GM12878 (cell line): Measurements from ENCODE around the gene NFIX. TPM values are rescaled to one million over a fixed set of nuclear protein-coding genes. Genes with fewer than 3 reads are reported as not detected.

ENCODE experiments used
- ATAC-seq: fragments of 200-7000 bp; cut with Tn5 transposase; 3 replicates; pipeline ENCODE4 v1.9.1; 2020; ENCODE audit warnings: mild to moderate bottlenecking, moderate library complexity
- BruUV-seq: library from RNA; stranded (reverse); fragments of 400-500 nt; replicated peaks from 2 replicates; lab custom pipeline; 2021; lab: Mats Ljungman, UMichigan
- CTCF ChIA-PET: fragments of 300-600 bp; sonication (Branson Sonifier 250); formaldehyde crosslinking; extraction: SDS; loops from one replicate; lab custom pipeline; 2021; ENCODE audit warnings: inconsistent platforms; lab: Yijun Ruan, JAX
- POLR2A ChIA-PET: fragments of 350-600 bp; formaldehyde crosslinking; extraction: SDS; loops from one replicate; lab custom pipeline; 2021; ENCODE audit warnings: inconsistent platforms; lab: Charles Lee
- RAD21 ChIA-PET: fragments of 300-600 bp; sonication (Branson Sonifier 250); formaldehyde crosslinking; loops from one replicate; lab custom pipeline; 2023; ENCODE audit warnings: antibody characterized with exemption; ENCODE audit not compliant: unreplicated experiment; lab: Charles Lee
- SMC1A ChIA-PET: fragments of 300-600 bp; sonication (Branson Sonifier 250); formaldehyde crosslinking; loops from one replicate; lab custom pipeline; 2023; ENCODE audit not compliant: unreplicated experiment, uncharacterized antibody; lab: Charles Lee
- DNase-seq: peaks from one replicate; pipeline ENCODE4 v3.0.0-alpha.2; 2011; ENCODE audit warnings: low read depth, low spot score
- FAIRE-seq: peaks from 3 replicates; lab custom pipeline; 2011; peaks lifted over from hg19 to GRCh38; lab: Jason Lieb, UNC
- H2AFZ ChIP-seq: 2 replicates; pipeline ENCODE4 v1.6.0; 2011; ENCODE audit warnings: low read depth, low read length, control low read depth; ENCODE audit not compliant: control insufficient read depth
- H3K27ac ChIP-seq: 2 replicates; pipeline ENCODE4 v1.5.1; 2011; ENCODE audit warnings: control low read depth; ENCODE audit not compliant: control insufficient read depth, insufficient read depth
- H3K27me3 ChIP-seq, 2 experiments: replicated peaks in 1 of 2; 2 replicates each; pipeline versions ENCODE4 v1.6.0 to v1.6.1; 2011; ENCODE audit warnings: low read length in 1 of 2; ENCODE audit not compliant: control insufficient read depth in 2 of 2, insufficient read depth in 2 of 2
- H3K36me3 ChIP-seq, 2 experiments: 2 replicates each; pipeline ENCODE4 v1.5.1; 2011; ENCODE audit warnings: low read length in 1 of 2; ENCODE audit not compliant: control insufficient read depth in 2 of 2, insufficient read depth in 2 of 2
- H3K4me1 ChIP-seq: 2 replicates; pipeline ENCODE4 v1.6.1; 2011; ENCODE audit warnings: mild to moderate bottlenecking, low read length, moderate library complexity, mixed read lengths; ENCODE audit not compliant: control insufficient read depth, insufficient read depth
- H3K4me2 ChIP-seq: 2 replicates; pipeline ENCODE4 v1.6.0; 2011; ENCODE audit warnings: control low read depth; ENCODE audit not compliant: control insufficient read depth, insufficient read depth
- H3K4me3 ChIP-seq: fragments of 200-600 bp; sonication (generic); 2 replicates; pipeline ENCODE4 v1.5.1; 2016
- H3K79me2 ChIP-seq: 2 replicates; pipeline ENCODE4 v1.6.0; 2011; ENCODE audit warnings: low read length; ENCODE audit not compliant: control insufficient read depth, insufficient read depth
- H3K9ac ChIP-seq: 2 replicates; pipeline ENCODE4 v1.8.0; 2011; ENCODE audit warnings: low read length, control low read depth, mixed read lengths; ENCODE audit not compliant: control insufficient read depth, insufficient read depth
- H3K9me3 ChIP-seq: replicated peaks from 3 replicates; pipeline ENCODE4 v1.5.1; 2011; ENCODE audit warnings: mild to moderate bottlenecking, low read length; ENCODE audit not compliant: control insufficient read depth, insufficient read depth
- H4K20me1 ChIP-seq: 2 replicates; pipeline ENCODE4 v1.6.0; 2011; ENCODE audit not compliant: control insufficient read depth, insufficient read depth
- CTCF ChIP-seq, 3 experiments: IDR thresholded peaks in 2 of 3; conservative IDR thresholded peaks in 1 of 3; 2 replicates each; pipeline ENCODE4 v1.5.1; 2011; ENCODE audit warnings: low read depth in 3 of 3, low read length in 3 of 3, mild to moderate bottlenecking in 3 of 3, control low read depth in 2 of 3, moderate library complexity in 2 of 3, inconsistent platforms in 1 of 3, mixed read lengths in 1 of 3; ENCODE audit not compliant: control insufficient read depth in 2 of 3, insufficient read depth in 1 of 3; ENCODE audit errors: extremely low read depth in 1 of 3
- EED ChIP-seq: sonication (generic); IDR thresholded peaks from 2 replicates; pipeline ENCODE4 v1.6.1; 2016; ENCODE audit warnings: antibody characterized with exemption, low read depth
- IKZF1 ChIP-seq: fragments of 450-650 bp; conservative IDR thresholded peaks from 2 replicates; pipeline ENCODE4 v1.6.1; 2017; ENCODE audit warnings: antibody characterized with exemption, mild to moderate bottlenecking
- NFYA ChIP-seq: IDR thresholded peaks from 2 replicates; pipeline ENCODE4 v1.6.1; 2011; ENCODE audit warnings: low read depth, mild to moderate bottlenecking, low read length, improper control_type of control experiment, borderline replicate concordance
- RAD21 ChIP-seq: IDR thresholded peaks from 2 replicates; pipeline ENCODE4 v1.6.1; 2011; ENCODE audit warnings: mild to moderate bottlenecking, low read depth, low read length, moderate library complexity; ENCODE audit not compliant: insufficient read depth
- WGBS: methylation state at CpG from one replicate; pipeline ENCODE4 v1.1.6; 2016; ENCODE audit warnings: low lambda C conversion rate; ENCODE audit not compliant: insufficient replicate concordance, insufficient coverage; ENCODE audit errors: missing lambda C conversion rate; 5-methylcytosine and 5-hydroxymethylcytosine counted together
- in situ Hi-C: fragments of 300-500 bp; cut with MboI; formaldehyde crosslinking; loops from 9 replicates; pipeline ENCODE4 v1.14.3; 2018; ENCODE audit warnings: mixed read lengths
- intact Hi-C: fragments of 100-400 bp; cut with micrococcal nuclease; formaldehyde crosslinking; loops from one replicate; pipeline ENCODE4 v1.14.2; 2022; ENCODE audit not compliant: unreplicated experiment
- polyA plus RNA-seq, 11 experiments: library from polyadenylated mRNA; depleted of rRNA in 4 of 11; unstranded in 6 of 11; stranded (reverse) in 5 of 11; fragments of >200 nt; fragmentation: Nextera tagmentation in 4 of 11; fragmentation: Illumina TruSeq in 1 of 11; extraction: Ambion mirVana in 4 of 11; extraction: Trizol in 1 of 11; gene quantifications; 1 replicate in 1 of 11; 2 replicates in 10 of 11; pipeline versions ENCODE4 v1.2.1 to v1.2.3, GENCODE V29; 2011 to 2016; ENCODE audit warnings: inconsistent platforms in 2 of 11, missing spikeins in 2 of 11, low read depth in 1 of 11
- total RNA-seq, 4 experiments: library from RNA; depleted of rRNA in 3 of 4; stranded (reverse); fragments of >200 nt in 3 of 4; fragmentation: Illumina TruSeq in 1 of 4; extraction: Trizol in 1 of 4; gene quantifications; 2 replicates each; pipeline versions ENCODE4 v1.2.1 to v1.2.3, GENCODE V29; 2013 to 2021

NFIX gene
- total and polyA plus RNA-seq, 10 of the 15 experiments (the other 5 are each of a cell fraction or from before 2014, with no cell fraction given), result 0.02 to 2.2 (median 0.28) TPM

- WGBS, result 55% methylated on average over 17 of the region's 18 CpGs
- RAD21 ChIA-PET, result no interaction called here
- SMC1A ChIA-PET, result interaction anchor here (0.7 kb wide), 1 partner anchor 16 kb away, joined by 3 read pairs; no protein-coding TSS in a partner anchor
- POLR2A ChIA-PET, result interaction anchor here (0.5 to 1.4 kb wide), 6 partner anchors 17 to 145 kb away, joined by 3 to 9 read pairs (median 4); partner anchors contain the start of gene NACC1
- no peak for DNase-seq
- Histone ChIP-seq H3K79me2 (peaks cover 5% of the 10 kb centered on the region; the same call in 1 of the 2 replicates), H3K27ac (no peak overlapping the region), H3K27me3 (peaks cover 2 to 4% of the 10 kb centered on the region in 2 experiments), H4K20me1 (no peaks in the 10 kb centered on the region), H3K36me3 (no peaks in the 10 kb centered on the region; a peak in 1 of 4 replicates), H3K4me3 (peak overlapping the region; percentile 57; the same call in 1 of the 2 replicates), H3K9ac (no peak overlapping the region), H2AFZ (no peak overlapping the region), H3K4me2 (no peak overlapping the region; the same call in none of the 2 replicates), H3K4me1 (peaks cover 47% of the 10 kb centered on the region), H3K9me3 (no peaks in the 10 kb centered on the region; the same call in 2 of the 3 replicates)
- in situ Hi-C loops (no loop called here), intact Hi-C loops (loop anchor here (5.0 kb wide), 2 partner anchors 51 to 161 kb away; partner anchors contain the start of genes IER2 and STX10)
- TF ChIP-seq EED (0 out of 2 replicates have a peak, but pooled peaks have one; percentile 20), IKZF1 (0 out of 2 replicates have a peak, but pooled peaks have one; percentile 33), NFYA (no peak), CTCF (IDR thresholded peaks at IDR 0.05 in 2 of 3, conservative IDR thresholded peaks at IDR 0.05 in 1 of 3; ENCODE audit: control insufficient read depth in 2 of 3, extremely low read depth in 1 of 3, insufficient read depth in 1 of 3, low read depth in 3 of 3, low read length in 3 of 3) (peak; percentile 19 to 53 (median 38); a peak in 5 of 6 replicates), RAD21 (peak; percentile 25; the same call in 1 of the 2 replicates)
- no peak for ATAC-seq
- no peak for FAIRE-seq
- BruUV-seq, result no TSS peak
- CTCF ChIA-PET, result interaction anchor here (0.6 to 3.0 kb wide), 13 partner anchors 12 to 225 kb away, joined by 3 to 13 read pairs (median 4); partner anchors contain the start of gene NACC1
Measured at GRCh38 chr19:13100841-13101589, 105.7 kb downstream of the NFIX start.
